Left ventricle myocardium superior (tissue), 1 donor: ENCODE data around the gene BRD1. TPM values are rescaled to one million over a fixed set of nuclear protein-coding genes. Genes with fewer than 3 reads are reported as not detected.
A peak's percentile ranks its signal among the peaks of the same experiment; 100 is the strongest.
"Not testable (repeated sequence)": the region's sequence is repeated elsewhere in the genome, so short reads cannot be mapped to it uniquely, and the experiment has no call there.

Experiments
- ATAC-seq: fragments of 200-7000 bp; cut with Tn5 transposase; one replicate; pipeline ENCODE4 v1.9.1; 2020; ENCODE audit warnings: mild to moderate bottlenecking, moderate library complexity
- DNase-seq: peaks from one replicate; pipeline ENCODE4 v3.0.0-alpha.2; 2020
- intact Hi-C: fragments of 100-400 bp; cut with micrococcal nuclease; formaldehyde crosslinking; loops from one replicate; pipeline ENCODE4 v1.11.0; 2022
- total RNA-seq: library from RNA; stranded (reverse); fragmentation: NEBNext Ultra II Directional; extraction: Animal tissue kit (Norgen Biotek cat#: 25700); gene quantifications from one replicate; pipeline ENCODE4 v1.2.1, GENCODE V29; 2021
- donor health status: DM: no; HTN: yes; CAD: no; lungs with severe emphysema.

The BRD1 gene
- total RNA-seq, 1 donor from 2014 or later: 18.7 TPM

GRCh38 chr22:49789289-49790141 lies 38.2 kb downstream of the BRD1 start:
- ATAC-seq (peak; percentile 63), DNase-seq (peak; percentile 71)
- intact Hi-C loops: no loop called here

DNA sequence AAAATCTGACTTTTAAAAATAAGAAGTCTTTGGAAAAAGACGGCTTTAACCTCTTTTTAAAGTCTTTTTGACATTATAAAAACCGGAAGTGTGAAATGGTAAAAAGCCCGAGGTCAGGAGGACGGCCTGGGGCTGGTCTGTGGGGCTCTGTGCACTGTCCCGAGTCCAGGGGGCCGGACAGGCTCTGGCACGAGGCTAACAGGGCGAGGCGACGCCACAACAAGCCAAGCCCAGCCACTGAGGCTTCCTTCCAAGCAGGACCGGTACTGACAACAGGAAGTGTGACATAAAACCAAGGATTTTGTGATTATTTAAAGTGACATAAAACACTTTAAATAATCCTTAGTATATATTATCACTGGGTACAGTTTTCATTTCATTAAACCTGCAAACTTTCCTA lies 39.2 kb downstream of the BRD1 start:
- peak; percentile 78 for ATAC-seq
- intact Hi-C loops: no loop called here
- DNase-seq: peak; percentile 84

DNA sequence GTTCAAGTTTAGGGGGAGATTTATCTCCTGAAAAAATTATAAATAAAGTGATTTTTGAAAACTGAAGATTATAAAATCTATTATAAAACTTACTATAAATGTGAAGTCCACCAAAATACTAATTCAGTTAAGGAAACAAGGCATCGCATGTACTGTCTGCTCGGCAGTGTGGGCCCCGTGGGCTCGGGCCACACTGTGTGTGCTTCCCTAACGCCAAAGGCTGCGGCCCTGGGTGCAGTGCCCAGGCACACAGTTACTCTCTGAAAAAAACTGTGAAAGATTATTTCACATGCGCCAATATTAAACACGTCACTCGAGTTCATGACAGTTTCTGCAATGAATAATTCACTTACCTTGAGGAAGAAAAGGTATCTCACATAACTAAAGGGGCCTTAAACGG lies 39.8 kb downstream of the BRD1 start:
- intact Hi-C loops: no loop called here
- ATAC-seq: no peak
- DNase-seq: no peak

- ATAC-seq (no peak), DNase-seq (peak; percentile 18)
- intact Hi-C loops: no loop called here
Observed at GRCh38 chr22:49786976-49787706, 40.5 kb downstream of the BRD1 start.

- DNase-seq (peak; percentile 31), ATAC-seq (peak; percentile 30)
- intact Hi-C loops: no loop called here
Observed at GRCh38 chr22:49785841-49786471, 41.7 kb downstream of the BRD1 start.

DNA sequence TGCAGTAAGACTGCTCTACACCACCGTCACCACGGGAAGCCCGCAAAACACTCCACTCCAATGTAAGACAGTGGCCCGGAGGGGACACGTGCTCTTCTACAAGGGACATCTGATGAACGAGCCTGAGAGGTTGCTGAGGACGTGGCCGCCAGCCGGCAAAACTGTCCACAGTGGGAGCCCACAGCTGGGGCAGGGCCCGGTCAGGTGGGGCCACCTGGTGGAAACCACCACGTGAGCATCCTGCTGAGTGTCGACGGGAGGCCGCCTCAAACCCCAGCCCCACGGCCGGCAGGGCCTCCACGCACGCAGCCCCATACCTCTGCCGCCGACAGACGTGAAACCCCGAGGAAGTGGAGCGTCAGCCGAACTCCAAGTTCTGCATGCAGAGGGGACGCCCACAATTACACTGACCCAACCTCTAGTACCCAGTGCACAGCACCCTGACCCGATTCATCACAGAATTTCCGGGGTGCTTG lies 42.6 kb downstream of the BRD1 start:
- intact Hi-C loops: no loop called here
- DNase-seq (peak; percentile 27), ATAC-seq (no peak)

GRCh38 chr22:49784630-49784971 lies 43.1 kb downstream of the BRD1 start:
- ATAC-seq (no peak), DNase-seq (peak; percentile 21)
- intact Hi-C loops: no loop called here

DNA sequence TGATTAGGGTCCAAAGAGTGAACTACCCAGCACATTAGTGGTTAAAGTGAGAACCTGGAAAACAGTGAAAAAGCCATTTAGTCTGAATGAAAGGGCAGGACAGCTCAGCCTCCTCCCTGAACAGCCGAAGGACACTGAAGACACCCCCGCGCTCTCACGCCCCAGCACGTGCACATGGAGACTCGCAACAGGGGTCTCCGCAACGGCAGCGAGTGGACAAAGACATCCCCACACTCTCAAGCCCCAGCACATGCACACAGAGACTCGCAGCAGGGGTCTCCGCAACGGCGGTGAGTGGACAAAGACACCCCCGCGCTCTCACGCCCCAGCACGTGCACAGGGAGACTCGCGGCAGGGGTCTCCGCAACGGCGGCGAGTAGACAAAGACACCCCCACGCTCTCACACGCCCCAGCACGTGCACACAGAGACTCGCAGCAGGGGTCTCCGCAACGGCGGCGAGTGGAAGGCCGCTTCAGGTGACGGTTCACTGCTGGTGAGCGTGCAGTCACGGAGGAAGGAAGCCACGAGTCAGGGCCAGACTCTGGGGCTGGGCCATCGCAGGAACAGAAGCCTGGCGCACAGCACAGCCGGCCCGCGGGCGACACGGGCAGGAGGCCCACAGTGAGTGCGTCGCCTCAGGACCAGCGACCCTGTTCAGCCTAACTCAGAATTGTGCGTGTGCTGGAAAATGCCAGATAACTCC lies 43.6 kb downstream of the BRD1 start:
- ATAC-seq: no peak
- peak; percentile 16 for DNase-seq
- intact Hi-C loops: no loop called here

DNA sequence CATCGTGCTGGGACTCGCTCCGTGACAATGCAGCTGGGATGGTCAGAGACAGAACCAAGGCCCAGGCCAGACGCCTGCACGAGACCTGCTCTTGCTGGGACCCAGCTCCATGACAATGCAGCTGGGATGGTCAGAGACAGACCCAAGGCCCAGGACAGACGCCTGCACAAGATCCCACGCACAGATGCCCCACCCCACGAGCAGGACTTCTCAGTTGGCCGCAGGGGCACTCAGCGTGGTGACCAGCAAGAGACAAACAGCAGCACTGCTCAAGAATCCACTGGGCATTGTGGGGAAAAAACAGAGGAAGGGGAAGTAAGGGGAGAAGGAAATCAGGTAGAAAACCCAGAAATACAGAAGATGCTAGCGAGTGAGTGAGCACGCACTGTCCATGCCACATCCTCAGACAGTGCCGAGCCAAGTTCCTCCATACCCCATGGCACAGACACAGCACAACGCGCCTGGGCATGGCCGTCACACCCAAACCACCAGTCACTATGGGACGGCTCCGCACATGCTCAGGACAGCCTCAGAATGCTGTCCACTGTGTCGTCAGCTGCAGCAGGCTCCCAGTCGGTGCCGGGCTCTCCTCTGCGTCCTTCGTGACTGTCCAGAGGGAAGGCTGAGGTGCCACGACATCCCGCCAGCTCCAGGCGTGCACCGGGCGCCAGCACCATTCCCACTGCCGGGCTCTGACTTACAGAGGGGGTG lies 44.5 kb downstream of the BRD1 start:
- ATAC-seq (no peak), DNase-seq (peak; percentile 27)
- intact Hi-C loops: no loop called here

DNA sequence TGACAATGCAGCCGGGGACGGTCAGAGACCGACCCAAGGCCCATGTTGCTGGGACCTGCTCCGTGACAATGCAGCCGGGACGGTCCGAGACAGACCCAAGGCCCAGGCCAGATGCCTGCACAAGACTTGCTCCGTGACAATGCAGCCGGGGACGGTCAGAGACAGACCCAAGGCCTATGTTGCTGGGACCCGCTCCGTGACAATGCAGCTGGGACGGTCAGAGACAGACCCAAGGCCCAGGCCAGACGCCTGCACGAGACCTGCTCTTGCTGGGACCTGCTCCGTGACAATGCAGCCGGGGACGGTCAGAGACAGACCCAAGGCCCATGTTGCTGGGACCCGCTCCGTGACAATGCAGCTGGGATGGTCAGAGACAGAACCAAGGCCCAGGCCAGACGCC lies 45.8 kb downstream of the BRD1 start:
- ATAC-seq, intact Hi-C loops: not testable (repeated sequence)
- DNase-seq: peak; percentile 17

GRCh38 chr22:49781289-49781782 lies 46.3 kb downstream of the BRD1 start:
- intact Hi-C loops: no loop called here

DNA sequence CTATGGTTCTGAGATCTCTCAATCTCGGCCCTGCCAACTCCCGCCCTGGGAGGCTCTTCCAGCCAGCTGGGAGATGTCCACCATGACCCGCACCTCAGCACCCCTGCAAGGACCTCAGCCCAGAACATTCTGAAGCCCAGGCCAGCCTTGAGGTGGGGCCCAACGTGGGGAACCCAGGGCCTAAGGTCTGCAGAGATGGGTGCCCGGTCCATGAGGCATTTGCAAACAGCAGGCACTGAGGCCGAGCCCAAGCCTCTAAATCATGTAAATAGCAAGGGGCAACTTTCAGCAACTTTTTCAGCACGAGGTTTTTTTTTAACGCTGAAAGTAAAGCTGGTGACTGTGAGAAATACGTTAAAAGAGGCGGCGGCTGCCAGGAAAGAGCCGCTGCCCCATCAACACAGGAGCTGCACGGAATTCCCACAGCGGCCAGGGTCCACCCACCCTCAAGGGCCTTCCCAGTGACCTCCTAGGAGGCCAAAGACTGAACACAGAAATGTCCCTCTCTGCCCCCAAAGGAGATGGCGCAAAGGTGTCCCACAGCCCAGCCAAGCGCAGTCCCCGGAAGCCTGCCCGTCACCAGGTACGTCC lies 46.9 kb downstream of the BRD1 start:
- ATAC-seq (no peak), DNase-seq (no peak)

More at GRCh38 chr22:49781289-49781782, 46.3 kb downstream of the BRD1 start:
- DNase-seq: peak; percentile 27
- no peak for ATAC-seq

GRCh38 chr22:49779853-49780697 lies 47.6 kb downstream of the BRD1 start:
- DNase-seq: peak; percentile 56
- intact Hi-C loops: no loop called here
- ATAC-seq: peak; percentile 63

More for the DNA sequence above, 46.9 kb downstream of the BRD1 start:
- intact Hi-C loops: no loop called here

DNA sequence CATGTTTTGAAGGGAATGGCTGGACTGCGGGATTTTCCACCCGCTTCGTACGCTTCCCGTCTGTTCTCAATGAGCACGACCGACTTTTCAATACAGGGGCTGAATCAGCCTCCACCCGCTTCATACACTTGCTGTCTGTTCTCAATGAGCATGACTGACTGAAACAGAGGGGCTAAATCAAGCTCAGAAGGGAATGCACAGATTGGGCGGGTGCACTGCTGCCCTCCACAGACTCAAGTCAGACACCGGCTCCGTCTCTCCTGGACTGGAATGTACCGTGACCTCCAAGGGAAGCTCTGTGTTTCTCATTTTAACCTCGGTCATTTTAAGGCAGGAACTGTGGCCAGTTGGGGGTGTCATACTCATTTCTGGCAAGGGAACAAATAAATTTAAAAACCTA lies 48.5 kb downstream of the BRD1 start:
- ATAC-seq (peak; percentile 25), DNase-seq (peak; percentile 12)
- intact Hi-C loops: no loop called here

GRCh38 chr22:49777569-49778249 lies 50.0 kb downstream of the BRD1 start:
- ATAC-seq (no peak), DNase-seq (peak; percentile 18)
- intact Hi-C loops: no loop called here

- intact Hi-C loops: no loop called here
Observed at GRCh38 chr22:49776891-49777290, 50.8 kb downstream of the BRD1 start.

More at GRCh38 chr22:49776891-49777290, 50.8 kb downstream of the BRD1 start:
- ATAC-seq: no peak
- DNase-seq: no peak
